Activated CD4-positive, alpha-beta T cell treated with anti-CD3 and anti-CD28 coated beads, Interleukin-2, amount 50 U/mL, for 1 hour (primary cell): ENCODE results near the gene EFR3B.
"Not testable (repeated sequence)": the region's sequence is repeated elsewhere in the genome, so short reads cannot be mapped to it uniquely, and the experiment has no call there.

Experiments used
- DNase-seq: peaks from one replicate; pipeline ENCODE4 v3.0.0-alpha.2; 2020

Gene EFR3B

GRCh38 chr2:25073914-25074313 lies 32.0 kb downstream of the EFR3B start:
- no peak for DNase-seq

- no peak for DNase-seq
Measured at GRCh38 chr2:25074826-25075225, 33.0 kb downstream of the EFR3B start.

- no peak for DNase-seq
Measured at GRCh38 chr2:25076749-25077148, 34.9 kb downstream of the EFR3B start.

DNA sequence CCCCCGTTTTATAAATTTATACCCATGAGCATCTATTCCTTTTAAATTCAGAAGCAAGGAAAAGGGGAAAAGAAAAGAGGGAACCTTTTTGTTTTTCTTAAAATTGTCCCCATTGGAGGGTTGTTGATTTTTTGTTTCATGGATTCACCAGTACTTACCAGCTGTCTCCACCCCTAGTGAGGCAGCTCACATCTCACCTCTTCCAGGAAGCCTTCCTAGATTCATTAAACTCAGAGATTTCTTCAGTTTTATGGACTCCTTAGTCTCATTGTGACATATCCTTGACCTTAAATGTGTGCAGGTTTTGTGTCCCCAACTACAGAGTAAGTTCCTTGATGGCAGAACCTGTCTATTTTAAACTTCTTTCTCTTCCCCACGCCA lies 35.9 kb downstream of the EFR3B start:
- DNase-seq = no peak

DNA sequence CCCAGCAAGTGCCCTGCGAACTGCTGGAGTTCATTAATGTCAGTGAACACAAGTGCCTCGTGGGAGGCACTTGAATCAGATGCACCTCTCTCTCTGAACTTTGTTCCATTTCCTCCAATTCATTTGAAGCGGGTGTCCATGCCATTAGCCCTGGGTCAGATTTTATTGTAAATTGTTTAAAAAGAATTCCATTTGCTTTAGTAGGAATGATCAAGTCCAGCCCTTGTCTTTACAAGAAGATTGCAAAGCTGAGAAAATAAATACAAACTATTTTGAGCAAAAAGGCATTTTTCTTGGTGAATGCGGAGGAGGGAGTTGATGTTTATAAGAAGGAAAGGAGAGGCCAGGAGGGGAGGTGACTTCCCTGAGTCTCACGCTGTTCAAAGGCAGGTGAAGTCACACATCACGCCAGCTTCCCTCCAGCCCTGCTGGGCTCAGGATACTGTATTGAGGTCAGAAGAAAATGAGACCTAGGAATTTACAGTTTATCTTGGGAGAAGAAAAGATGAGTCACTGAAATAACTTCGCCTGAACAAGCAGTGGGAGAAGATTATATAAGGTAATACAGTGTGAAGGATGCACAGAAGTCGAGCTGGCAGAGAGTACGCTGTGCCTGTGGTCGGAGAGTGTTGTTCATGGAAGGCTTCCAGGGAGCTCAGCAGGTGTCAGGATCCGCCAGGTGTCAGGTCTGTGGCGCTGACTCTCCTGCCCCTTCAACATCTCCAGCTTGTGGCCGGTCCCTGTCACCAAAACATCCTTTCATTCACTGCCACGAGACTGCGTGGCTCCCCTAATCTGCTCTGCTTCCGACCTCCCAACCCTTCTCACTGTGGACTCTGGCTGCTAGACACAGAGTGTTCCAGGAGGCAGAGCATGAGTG lies 36.5 kb downstream of the EFR3B start:
- no peak for DNase-seq

DNA sequence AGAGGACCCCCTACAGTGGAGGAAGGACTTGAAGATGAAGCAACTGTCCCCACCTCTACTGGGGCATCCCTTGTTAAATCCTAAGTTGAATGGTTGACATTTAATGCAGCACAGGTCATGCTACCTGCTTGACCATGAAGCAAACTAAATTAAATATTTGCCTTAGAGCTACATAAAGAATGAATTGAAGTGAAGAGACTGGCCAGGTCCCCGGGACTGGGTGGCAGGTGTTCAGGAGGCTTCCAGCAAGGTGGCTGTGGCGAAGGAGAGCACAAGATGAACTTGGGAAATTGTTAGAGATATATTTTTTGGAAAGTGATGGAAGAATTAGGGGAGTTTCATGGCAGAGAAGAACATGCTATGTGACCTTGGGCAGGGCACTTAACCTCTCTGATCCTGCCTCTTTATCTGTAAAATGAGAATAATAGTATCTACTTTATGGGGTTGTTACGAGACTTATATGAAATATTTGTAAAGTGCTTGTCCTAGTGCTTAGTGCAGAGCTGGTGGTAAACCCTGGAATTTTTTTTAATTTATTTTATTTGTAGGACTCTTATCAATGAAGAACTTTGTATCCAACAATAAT lies 37.3 kb downstream of the EFR3B start:
- no peak for DNase-seq

DNA sequence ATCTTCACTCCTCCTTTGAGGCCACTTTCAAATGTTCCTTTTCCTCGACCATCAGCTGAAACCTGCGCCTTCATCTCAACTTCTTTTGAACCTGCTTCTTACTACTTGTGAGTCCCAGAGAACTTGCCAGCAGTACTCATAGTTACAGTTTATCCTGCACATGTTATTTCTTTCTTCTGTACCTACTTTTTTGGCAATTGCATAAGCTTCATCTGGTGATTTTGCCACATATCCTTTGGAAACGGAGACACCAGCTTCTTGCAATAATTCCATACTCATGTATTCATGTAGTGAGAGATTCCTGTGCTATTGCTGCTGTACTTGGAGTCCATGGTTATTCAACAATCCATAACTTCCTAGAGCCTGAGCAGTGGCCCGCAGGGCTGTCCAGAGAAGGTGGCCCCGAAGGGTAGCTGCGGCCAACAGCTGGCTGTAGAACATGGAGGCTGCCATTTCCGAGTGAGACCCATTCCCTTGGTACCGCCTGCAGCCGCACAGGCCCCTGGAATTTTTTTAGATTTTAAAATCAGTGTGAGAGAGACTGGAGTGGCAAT lies 39.4 kb downstream of the EFR3B start:
- DNase-seq = no peak

GRCh38 chr2:25082002-25082622 lies 40.2 kb downstream of the EFR3B start:
- DNase-seq = no peak

DNA sequence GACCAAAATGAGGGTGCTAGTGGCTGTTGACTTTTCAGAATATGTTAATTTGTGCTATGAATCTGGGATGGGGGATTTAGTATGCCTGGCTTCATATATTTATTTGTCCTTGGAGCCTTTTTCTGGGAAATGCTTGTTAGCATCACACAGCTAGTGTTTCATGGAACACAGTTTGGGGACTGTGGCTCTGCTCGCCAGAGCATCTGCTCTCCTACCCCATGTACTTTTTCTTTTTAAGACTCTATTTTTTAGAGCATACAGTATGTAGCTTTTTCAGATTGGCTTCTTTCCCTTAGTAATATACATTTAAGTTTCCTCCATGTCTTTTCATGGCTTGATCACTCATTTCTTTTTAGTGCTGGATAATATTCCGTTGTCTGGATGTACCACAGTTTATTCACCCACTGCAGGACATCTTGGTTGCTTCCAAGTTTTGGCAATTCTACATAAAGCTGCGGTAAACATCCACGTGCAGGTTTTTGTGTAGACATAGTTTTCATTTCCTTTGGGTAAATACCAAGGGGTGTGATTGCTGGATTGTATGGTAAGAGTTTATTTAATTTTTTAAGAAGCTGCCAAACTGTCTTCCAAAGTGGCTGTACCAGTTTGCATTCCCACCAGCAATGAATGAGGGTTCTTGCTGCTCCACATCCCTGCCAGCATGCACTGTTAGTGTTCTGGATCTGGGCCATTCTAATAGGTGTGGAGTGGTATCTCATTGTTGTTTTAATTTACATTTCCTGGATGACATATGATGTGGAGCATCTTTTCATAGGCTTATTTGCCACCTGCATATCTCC lies 44.1 kb downstream of the EFR3B start:
- DNase-seq = no peak

- no peak for DNase-seq
Measured at GRCh38 chr2:25088817-25089516, 47.1 kb downstream of the EFR3B start.

DNA sequence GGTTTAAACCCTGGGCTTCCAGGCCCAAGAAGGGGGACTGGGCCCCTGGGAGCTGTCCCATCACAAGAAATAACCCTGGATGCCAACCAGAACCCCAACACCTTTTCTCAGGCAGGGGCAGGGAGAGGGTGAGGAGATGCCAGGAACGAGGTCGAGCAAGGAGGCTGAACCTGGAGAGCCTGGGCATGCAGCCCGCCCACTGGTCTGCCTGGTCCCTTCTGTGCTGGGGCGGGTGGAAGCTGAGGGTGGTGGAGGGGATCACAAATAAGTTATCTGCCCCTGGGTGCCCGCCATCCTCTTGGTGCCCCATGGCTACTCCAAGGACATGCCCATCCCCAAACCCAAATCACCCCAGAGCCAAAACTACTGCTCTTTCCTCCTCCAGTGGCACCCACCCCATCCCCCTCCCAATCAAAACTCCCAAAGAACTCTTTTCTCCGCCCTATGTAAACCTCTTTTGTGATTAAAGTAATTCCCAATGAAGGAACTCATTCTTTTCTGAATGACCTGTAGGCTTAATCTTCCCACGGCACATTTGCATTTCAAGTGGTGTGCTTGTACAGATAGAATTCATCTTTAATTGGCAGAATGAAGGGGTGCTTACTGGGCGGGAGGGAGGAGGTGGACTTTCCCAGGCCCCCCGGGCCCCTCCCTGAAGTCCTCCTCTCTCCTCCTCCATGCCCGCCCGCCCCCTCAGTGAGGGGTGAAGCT lies 47.9 kb downstream of the EFR3B start:
- DNase-seq = no peak

GRCh38 chr2:25090801-25091200 lies 48.9 kb downstream of the EFR3B start:
- no peak for DNase-seq

DNA sequence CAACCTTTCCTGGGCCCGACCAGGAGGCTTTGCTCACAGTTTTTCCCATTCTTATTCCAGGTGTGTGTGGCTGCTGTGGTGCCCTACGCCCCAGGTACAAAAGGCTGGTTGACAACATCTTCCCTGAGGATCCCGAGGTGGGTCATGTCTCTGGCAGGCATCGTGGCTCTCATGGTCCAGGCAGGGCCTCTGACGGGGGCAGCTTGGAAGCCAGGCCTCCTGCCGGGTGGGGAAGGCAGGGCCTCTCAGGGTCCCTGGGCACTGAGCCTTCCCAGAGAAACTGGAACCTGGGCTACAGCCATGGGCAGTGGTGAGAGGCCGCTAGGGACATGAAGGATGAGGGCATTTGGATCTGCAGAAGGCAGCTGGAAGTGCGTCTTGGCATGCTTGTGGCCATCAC lies 49.4 kb downstream of the EFR3B start:
- DNase-seq = no peak

- DNase-seq = no peak
Measured at GRCh38 chr2:25098056-25098455, 56.2 kb downstream of the EFR3B start.

- no peak for DNase-seq
Measured at GRCh38 chr2:25098670-25099486, 57.0 kb downstream of the EFR3B start.

DNA sequence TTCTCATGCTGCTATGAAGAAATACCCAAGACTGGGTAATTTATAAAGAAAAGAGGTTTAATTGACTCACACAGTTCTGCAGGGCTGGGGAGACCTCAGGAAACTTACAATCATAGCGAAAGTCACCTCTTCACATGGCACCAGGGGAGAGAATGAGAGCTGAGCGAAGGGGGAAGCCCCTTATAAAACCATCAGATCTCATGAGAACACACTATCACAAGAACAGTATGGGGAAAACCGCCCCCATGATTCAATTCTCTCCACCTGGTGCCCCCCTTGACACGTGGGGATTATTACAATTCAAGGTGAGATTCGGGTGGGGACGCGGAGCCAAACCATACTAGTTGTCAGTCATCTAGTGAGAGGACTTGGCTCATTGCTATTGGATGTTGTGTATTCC lies 60.5 kb downstream of the EFR3B start:
- DNase-seq = not testable (repeated sequence)

DNA sequence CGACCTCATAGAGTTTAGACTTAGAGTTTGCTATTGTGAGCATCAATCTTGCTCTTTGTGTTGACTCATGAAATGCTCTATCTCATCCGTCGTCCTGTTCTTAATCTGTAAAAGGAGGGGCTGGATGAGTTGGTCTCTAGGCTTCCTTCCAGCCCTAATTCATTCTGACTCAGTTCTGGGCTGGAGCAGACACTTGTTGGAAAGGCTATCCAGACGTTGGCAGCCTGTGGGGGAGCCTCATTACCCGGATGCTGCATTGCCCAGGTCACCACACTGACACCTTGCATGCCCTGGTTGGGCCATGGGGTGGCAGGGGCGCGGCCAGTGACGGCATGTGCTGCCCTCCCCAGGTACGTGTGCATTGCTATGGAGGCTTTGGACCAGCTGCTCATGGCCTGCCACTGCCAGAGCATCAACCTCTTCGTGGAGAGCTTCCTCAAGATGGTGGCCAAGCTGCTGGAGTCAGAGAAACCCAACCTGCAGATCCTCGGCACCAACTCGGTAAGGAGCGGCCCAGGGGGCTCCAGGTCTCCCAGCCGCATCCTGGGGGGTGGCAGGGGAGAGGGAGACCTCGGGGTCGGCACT lies 61.5 kb downstream of the EFR3B start:
- no peak for DNase-seq

DNA sequence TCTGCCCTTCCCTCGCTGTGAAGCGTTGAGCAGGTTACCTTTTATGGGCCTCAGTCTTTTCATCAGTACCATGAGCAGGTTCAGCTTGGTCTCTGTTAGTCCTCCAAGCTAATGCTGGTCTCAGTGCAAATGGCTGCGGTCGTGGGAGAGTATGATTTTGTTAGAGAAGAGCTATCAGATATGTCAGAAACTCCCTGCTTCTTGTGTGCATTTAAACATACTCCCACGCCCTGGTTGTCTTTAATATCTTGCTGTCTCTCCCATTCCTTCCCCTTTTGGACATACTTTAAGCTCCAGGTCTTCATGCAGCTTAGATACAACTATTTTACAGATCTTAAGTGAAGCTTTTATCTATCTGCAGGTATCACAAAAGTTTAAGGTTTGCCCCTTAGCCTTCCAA lies 62.9 kb downstream of the EFR3B start:
- no peak for DNase-seq

DNA sequence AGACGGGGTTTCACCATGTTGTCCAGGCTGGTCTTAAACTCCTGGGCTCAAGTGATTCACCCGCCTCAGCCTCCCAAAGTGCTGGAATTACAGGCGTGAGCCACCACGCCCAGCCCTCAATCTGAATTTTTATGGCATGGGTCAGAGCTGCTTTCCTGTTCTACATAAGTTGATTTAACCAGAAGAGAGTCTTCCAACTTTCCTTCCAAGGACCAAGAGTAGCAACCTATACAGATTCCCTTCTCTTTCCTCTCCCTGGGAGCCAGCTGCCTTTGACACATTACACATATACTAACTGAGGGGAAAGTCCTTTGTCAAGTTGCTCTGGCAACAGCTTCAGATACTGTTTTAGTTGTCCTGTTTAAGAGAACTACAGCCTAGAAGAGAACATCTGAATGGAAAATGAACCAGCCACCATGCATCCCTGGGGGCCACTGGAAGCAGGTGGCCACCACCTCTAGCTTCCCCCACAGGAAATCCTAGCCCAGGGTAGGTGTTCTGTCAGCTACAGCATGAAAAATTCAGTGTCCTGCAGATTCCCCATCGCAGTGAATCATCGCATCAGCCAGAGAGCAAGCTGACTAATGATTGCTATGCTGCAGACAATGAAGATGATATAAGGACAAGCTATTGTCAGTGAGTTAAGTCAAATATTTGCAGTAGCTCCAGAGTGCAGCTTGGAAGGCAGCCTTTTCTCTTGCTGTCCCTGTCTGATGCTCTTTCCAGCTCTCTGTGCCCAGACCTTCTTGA lies 63.6 kb downstream of the EFR3B start:
- DNase-seq = no peak

DNA sequence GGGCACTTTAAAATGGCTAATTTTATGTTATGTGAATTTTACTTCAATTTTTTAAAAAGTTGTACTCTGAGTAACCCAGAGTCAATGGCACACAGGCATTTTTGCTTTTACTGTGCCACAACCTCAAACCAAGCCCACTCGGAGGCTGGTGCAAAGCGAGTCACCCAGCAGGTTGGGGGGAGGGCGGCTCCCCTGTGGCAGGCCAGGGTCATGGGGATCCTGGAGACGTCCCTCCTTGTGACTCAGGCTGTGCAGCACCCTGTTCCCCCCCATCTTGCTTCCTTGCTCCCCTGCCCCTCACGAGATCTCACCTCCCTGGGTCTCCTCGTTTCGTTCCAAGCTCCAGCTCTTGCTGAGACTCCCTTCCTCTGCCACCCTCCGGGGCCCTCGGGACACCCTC lies 67.9 kb downstream of the EFR3B start:
- DNase-seq = no peak
